ENCODE results near the gene MISP.

DNA sequence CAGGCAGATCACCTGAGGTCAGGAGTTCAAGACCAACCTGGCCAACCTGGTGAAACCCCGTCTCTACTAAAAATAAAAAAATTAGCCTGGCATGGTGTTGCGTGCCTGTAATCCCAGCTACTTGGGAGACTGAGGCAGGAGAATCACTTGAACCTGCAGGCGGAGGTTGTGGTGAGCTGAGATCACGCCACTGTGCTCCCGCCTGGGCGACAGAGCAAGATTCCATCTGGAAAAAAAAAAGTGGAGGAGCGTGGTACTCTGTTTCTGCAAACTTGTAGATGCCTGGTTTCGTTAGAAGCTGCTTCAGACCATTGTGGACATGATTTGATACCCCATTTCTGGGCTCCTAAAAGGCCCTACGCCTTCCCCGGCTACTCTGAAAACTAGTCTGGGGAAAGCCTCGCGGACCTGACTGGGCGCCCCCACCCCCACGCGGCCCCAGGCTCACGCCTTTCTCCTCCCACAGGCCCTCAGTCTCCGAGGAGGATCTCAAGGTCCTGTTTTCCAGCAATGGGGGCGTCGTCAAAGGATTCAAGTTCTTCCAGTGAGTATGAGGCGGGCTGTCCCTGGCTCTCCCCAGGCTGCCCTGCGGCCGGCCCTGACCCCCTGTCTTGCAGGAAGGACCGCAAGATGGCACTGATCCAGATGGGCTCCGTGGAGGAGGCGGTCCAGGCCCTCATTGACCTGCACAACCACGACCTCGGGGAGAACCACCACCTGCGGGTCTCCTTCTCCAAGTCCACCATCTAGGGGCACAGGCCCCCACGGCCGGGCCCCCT is 59.4 kb downstream of the MISP start:
- TF ChIP-seq SPI1 (IDR thresholded peaks at IDR 0.05; ENCODE audit: borderline replicate concordance, low read depth) (no peak), GABPA (IDR thresholded peaks at IDR 0.05; ENCODE audit: low read depth) (no peak), POLR2AphosphoS5 (IDR thresholded peaks at IDR 0.05; ENCODE audit: low read depth) (no peak)
- TF ChIP-seq, protein P1, sequence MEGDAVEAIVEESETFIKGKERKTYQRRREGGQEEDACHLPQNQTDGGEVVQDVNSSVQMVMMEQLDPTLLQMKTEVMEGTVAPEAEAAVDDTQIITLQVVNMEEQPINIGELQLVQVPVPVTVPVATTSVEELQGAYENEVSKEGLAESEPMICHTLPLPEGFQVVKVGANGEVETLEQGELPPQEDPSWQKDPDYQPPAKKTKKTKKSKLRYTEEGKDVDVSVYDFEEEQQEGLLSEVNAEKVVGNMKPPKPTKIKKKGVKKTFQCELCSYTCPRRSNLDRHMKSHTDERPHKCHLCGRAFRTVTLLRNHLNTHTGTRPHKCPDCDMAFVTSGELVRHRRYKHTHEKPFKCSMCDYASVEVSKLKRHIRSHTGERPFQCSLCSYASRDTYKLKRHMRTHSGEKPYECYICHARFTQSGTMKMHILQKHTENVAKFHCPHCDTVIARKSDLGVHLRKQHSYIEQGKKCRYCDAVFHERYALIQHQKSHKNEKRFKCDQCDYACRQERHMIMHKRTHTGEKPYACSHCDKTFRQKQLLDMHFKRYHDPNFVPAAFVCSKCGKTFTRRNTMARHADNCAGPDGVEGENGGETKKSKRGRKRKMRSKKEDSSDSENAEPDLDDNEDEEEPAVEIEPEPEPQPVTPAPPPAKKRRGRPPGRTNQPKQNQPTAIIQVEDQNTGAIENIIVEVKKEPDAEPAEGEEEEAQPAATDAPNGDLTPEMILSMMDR (IDR thresholded peaks at IDR 0.05; ENCODE audit: insufficient read depth, low read length): no peak
- TF ChIP-seq, protein P2, sequence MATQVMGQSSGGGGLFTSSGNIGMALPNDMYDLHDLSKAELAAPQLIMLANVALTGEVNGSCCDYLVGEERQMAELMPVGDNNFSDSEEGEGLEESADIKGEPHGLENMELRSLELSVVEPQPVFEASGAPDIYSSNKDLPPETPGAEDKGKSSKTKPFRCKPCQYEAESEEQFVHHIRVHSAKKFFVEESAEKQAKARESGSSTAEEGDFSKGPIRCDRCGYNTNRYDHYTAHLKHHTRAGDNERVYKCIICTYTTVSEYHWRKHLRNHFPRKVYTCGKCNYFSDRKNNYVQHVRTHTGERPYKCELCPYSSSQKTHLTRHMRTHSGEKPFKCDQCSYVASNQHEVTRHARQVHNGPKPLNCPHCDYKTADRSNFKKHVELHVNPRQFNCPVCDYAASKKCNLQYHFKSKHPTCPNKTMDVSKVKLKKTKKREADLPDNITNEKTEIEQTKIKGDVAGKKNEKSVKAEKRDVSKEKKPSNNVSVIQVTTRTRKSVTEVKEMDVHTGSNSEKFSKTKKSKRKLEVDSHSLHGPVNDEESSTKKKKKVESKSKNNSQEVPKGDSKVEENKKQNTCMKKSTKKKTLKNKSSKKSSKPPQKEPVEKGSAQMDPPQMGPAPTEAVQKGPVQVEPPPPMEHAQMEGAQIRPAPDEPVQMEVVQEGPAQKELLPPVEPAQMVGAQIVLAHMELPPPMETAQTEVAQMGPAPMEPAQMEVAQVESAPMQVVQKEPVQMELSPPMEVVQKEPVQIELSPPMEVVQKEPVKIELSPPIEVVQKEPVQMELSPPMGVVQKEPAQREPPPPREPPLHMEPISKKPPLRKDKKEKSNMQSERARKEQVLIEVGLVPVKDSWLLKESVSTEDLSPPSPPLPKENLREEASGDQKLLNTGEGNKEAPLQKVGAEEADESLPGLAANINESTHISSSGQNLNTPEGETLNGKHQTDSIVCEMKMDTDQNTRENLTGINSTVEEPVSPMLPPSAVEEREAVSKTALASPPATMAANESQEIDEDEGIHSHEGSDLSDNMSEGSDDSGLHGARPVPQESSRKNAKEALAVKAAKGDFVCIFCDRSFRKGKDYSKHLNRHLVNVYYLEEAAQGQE (IDR thresholded peaks at IDR 0.05; ENCODE audit: insufficient replicate concordance, low read depth): no peak
